SK-N-MC (cell line): Measurements from ENCODE around the gene SRGAP1.
"Not testable (repeated sequence)": the region's sequence is repeated elsewhere in the genome, so short reads cannot be mapped to it uniquely, and the experiment has no call there.

Experiments used
- DNase-seq: peaks from one replicate; pipeline ENCODE4 v3.0.0-alpha.2; 2011; ENCODE audit warnings: low read depth, low spot score
- H3K27ac ChIP-seq: fragments of 200-600 bp; sonication (generic); 2 replicates; pipeline ENCODE4 v1.5.1; 2016; ENCODE audit warnings: mixed run types
- H3K36me3 ChIP-seq: fragments of 200-600 bp; sonication (generic); 2 replicates; pipeline ENCODE4 v1.6.1; 2017; ENCODE audit warnings: antibody characterized with exemption, low read length, mixed read lengths; ENCODE audit not compliant: insufficient read depth
- H3K4me3 ChIP-seq: fragments of 200-600 bp; sonication (generic); 2 replicates; pipeline ENCODE4 v1.5.1; 2016
- H3K9ac ChIP-seq: fragments of 200-600 bp; sonication (generic); 2 replicates; pipeline ENCODE4 v1.8.0; 2017; ENCODE audit warnings: mixed run types, mixed read lengths; ENCODE audit not compliant: insufficient read length
- H3K9me3 ChIP-seq: fragments of 200-600 bp; sonication (generic); 2 replicates; pipeline ENCODE4 v1.6.1; 2017; ENCODE audit warnings: low read depth, mild to moderate bottlenecking, antibody characterized with exemption, low read length, moderate library complexity, mixed read lengths
- EZH2 ChIP-seq: fragments of 200-600 bp; sonication (generic); IDR thresholded peaks from one replicate; pipeline ENCODE4 v1.6.1; 2017; ENCODE audit warnings: antibody characterized with exemption
- FOXP2 ChIP-seq: optimal IDR thresholded peaks from 2 replicates; pipeline ENCODE3; 2011; ENCODE audit warnings: mild to moderate bottlenecking, moderate library complexity; ENCODE audit not compliant: insufficient read depth; ENCODE audit errors: extremely low read length, control extremely low read depth
- POLR2AphosphoS5 ChIP-seq: IDR thresholded peaks from 2 replicates; pipeline ENCODE4 v1.6.1; 2012; ENCODE audit warnings: mild to moderate bottlenecking, low read depth, low read length, borderline replicate concordance

Gene SRGAP1

DNA sequence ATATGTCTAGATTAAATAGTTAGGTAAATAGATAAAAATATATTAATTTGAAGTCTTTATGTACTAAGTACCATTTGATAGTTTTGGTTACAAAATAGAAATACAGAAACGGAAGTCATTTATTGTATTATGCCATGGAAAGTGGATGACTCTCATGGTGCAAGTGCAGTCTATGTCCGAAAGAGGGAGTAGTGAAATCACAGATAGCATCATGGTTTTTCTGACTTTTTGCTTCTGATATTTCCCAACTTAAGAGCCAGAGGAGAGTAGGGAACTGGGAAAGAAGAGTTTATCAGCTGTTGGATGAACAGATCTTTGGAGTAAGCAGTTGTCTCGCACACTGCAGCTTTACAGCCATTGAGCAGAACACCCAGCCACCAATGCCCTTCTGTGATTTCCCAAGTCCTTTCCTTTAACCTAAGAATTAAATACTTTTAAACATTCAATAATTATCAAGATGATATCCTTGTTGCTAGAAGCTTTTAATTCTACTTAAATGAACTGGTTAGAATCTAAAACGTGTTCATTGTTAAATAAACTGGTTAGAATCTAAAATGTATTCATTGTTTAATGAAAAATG lies 18.4 kb upstream of the SRGAP1 start:
- Histone ChIP-seq H3K9ac (no peak overlapping the region), H3K4me3 (no peak overlapping the region), H3K27ac (no peak overlapping the region), H3K36me3 (no peaks in the 10 kb centered on the region), H3K9me3 (no peaks in the 10 kb centered on the region)
- no peak for DNase-seq
- no peak for TF ChIP-seq FOXP2
- no peak for TF ChIP-seq POLR2AphosphoS5
- no peak for TF ChIP-seq EZH2

DNA sequence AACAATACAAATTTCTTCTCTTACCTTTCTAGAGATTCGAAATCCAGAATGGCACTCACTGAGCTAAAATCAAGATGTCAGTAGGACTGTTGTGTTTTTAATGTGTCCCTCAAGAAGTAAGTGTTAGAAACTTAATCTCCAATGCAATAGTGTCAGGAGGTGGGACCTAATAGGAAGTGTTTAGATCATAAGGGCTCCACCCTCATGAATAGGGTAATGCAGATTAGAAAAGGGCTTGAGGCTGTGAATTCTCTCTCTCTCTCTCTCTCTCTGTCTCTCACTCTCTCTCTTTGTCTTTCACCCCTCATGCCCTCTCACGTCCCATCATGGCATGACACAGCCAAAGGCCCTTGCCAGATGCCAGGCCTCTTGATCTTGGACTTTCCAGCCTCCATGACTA lies 15.6 kb upstream of the SRGAP1 start:
- no peak for TF ChIP-seq FOXP2
- no peak for TF ChIP-seq POLR2AphosphoS5
- no peak for TF ChIP-seq EZH2
- DNase-seq, result no peak
- no peak overlapping the region for H3K9ac ChIP-seq
- H3K36me3 ChIP-seq, result no peaks in the 10 kb centered on the region
- no peak overlapping the region for H3K27ac ChIP-seq
- no peak overlapping the region for H3K4me3 ChIP-seq
- no peaks in the 10 kb centered on the region for H3K9me3 ChIP-seq

DNA sequence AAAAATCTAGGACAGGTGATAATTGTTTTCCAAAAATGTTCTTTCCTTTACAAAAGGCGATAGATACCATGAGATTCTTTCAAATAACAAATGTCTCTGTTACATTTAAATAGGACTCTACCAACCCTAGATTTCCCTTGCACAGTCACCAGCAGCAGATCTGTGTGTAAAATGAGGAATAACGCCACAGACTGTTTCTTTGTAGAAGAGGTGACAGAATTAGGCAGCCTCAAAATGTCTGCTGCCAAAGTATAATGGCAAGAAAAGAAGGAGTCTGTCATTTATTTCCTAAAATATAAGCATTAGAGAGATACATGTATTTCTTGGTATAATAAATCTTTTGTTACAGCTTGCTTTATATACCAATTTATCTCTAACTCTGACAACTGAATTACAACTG lies 8.5 kb upstream of the SRGAP1 start:
- no peak overlapping the region for H3K9ac ChIP-seq
- no peaks in the 10 kb centered on the region for H3K9me3 ChIP-seq
- no peak overlapping the region for H3K27ac ChIP-seq
- TF ChIP-seq POLR2AphosphoS5, result no peak
- TF ChIP-seq FOXP2, result no peak
- TF ChIP-seq EZH2, result no peak
- no peaks in the 10 kb centered on the region for H3K36me3 ChIP-seq
- H3K4me3 ChIP-seq, result no peak overlapping the region
- DNase-seq, result no peak

DNA sequence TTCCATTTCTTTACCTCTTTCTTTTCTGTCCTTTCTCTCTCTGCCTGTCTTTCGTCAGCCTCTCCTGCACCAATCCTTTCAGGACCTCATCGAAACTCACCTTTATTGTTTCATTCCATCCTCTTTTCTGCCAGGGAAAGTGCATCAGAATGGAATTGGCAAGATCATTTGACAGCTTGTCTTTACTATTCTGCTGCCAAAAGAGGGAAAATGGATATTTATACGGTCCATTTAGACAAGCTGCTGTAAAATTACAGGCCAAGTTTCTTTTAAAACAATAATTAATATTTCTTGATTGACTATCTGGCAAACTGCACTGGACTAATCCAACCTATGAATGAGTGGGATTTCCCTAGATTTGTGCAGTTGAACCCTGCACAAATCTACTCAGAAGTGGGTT lies 7.6 kb upstream of the SRGAP1 start:
- Histone ChIP-seq H3K9me3 (no peaks in the 10 kb centered on the region), H3K36me3 (no peaks in the 10 kb centered on the region), H3K4me3 (no peak overlapping the region), H3K9ac (no peak overlapping the region), H3K27ac (no peak overlapping the region)
- TF ChIP-seq EZH2, result no peak
- no peak for TF ChIP-seq FOXP2
- DNase-seq, result no peak

DNA sequence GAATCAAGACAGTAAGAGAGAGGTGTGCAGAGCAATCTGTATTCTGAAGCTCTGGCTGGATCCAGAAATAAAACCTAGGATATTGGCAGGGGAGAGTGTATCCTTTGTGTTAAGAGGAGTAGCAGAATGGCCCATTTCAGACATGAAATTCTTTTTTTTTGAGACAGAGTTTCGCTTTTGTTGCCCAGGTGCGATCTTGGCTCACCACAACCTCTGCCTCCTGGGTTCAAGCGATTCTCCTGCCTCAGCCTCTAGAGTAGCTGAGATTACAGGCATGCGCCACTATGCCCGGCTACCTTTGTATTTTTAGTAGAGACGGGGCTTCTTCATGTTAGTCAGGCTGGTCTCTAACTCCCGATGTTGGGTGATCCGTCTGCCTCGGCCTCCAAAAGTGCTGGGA lies 6.1 kb upstream of the SRGAP1 start:
- Histone ChIP-seq H3K27ac (no peak overlapping the region), H3K9me3 (no peaks in the 10 kb centered on the region), H3K4me3 (no peak overlapping the region), H3K9ac (no peak overlapping the region), H3K36me3 (no peaks in the 10 kb centered on the region)
- TF ChIP-seq FOXP2 (no peak), POLR2AphosphoS5 (no peak), EZH2 (no peak)
- no peak for DNase-seq

DNA sequence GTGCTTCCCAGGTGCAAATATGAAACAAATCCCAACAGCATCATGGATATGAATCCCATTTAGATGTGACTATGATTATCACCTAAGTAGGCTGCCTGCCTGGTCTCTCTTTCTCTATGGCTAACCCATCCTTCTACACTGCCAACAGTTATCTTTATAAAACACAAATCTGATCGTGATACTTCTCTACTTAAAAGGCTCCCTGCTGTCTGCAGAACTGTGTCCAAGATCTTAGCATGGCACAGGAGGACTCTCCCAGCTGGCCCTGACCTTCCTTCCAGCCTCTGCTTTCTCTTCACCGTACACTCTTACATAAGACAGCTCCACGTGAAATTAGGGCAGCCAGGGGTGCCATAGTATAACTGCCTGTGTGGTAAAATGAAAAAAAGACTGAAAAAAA lies 3.5 kb upstream of the SRGAP1 start:
- Histone ChIP-seq H3K9ac (no peak overlapping the region), H3K4me3 (no peak overlapping the region), H3K36me3 (no peaks in the 10 kb centered on the region), H3K9me3 (no peaks in the 10 kb centered on the region), H3K27ac (no peak overlapping the region)
- no peak for TF ChIP-seq EZH2
- no peak for TF ChIP-seq FOXP2
- no peak for TF ChIP-seq POLR2AphosphoS5
- DNase-seq, result no peak

DNA sequence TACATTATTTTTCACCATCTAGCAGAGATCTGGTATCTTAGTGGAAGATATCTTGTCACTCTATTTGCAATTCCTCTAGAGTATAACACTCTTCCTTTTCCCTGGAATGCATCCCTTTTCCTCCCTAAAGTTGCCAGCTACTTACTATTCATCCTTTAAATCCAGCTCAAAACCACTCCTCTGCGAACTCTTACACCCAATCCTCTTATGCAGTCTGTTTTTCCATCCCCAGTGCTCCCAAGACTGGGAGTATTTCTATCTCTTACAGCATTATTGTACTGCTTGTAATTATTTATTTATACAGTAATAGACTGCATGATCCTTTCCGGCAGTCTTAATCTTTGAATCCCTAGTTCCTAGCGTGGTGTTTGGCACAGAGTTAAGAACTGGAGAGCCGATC lies 2.9 kb upstream of the SRGAP1 start:
- H3K27ac ChIP-seq, result no peak overlapping the region
- H3K36me3 ChIP-seq, result no peaks in the 10 kb centered on the region
- no peak for DNase-seq
- no peak overlapping the region for H3K9ac ChIP-seq
- TF ChIP-seq FOXP2, result no peak
- no peak for TF ChIP-seq POLR2AphosphoS5
- H3K4me3 ChIP-seq, result no peak overlapping the region
- H3K9me3 ChIP-seq, result no peaks in the 10 kb centered on the region

DNA sequence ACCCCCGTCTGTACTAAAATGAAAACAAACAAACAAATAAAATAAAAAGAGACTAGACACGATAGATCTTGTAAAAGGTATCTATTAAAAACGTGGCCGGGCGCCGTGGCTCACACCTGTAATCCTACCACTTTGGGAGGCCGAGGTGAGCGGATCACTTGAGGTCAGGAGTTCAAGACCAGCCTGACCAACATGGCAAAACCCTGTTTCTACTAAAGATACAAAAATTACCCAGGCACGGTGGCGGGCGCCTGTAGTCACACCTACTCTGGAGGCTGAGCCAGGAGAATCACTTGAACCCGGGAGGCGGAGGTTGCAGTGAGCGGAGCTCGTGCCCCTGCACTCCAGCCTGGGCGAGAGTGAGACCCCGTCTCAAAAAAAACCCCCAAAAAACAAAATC lies 1.8 kb upstream of the SRGAP1 start:
- not testable (repeated sequence) for H3K27ac ChIP-seq, H3K9ac ChIP-seq, H3K4me3 ChIP-seq, H3K36me3 ChIP-seq, H3K9me3 ChIP-seq, DNase-seq

DNA sequence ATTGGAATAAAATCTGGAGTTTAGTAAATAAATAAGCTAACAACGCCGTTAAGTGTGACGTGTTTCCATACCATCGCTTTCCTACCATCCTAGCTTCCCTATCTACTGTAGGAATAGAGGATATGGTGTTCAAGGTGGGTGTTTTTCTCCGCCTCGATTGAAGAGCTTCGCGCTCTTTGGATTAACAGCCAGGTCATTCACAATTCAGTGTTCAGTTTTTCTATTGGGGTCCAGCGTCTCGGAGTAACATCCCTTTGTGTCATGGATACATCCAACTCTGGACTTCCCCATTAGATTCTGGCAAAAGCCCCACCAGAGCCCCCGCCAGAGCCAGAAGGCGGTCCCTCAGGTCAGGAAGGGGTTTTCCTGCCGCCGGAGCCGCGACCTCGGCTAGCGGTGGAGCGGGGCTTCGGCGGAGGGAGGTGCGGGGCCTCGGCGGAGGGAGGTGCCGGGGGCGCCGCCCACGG lies 1.2 kb upstream of the SRGAP1 start:
- DNase-seq, result no peak
- H3K36me3 ChIP-seq, result no peaks in the 10 kb centered on the region
- H3K9ac ChIP-seq, result peak overlapping the region; percentile 58
- H3K27ac ChIP-seq, result no peak overlapping the region
- TF ChIP-seq EZH2 (no peak), POLR2AphosphoS5 (no peak), FOXP2 (no peak)
- no peaks in the 10 kb centered on the region for H3K9me3 ChIP-seq
- H3K4me3 ChIP-seq, result peak overlapping the region; percentile 90
